OCI-LY7 (cell line): Measurements from ENCODE around the gene GIPC1.

Experiments
- CTCF ChIP-seq: fragments of 200-600 bp; sonication (generic); conservative IDR thresholded peaks from 2 replicates; pipeline ENCODE4 v1.5.1; 2014; ENCODE audit warnings: mild to moderate bottlenecking, antibody characterized with exemption, low read length, moderate library complexity, mixed read lengths
- EZH2phosphoT487 ChIP-seq: fragments of 200-600 bp; sonication (generic); IDR thresholded peaks from 2 replicates; pipeline ENCODE4 v1.6.1; 2018; ENCODE audit warnings: low read depth, borderline replicate concordance, mild to moderate bottlenecking, mixed run types, antibody characterized with exemption, low read length, moderate library complexity, mixed read lengths

GRCh38 chr19:14496834-14497227 lies 904 bp upstream of the GIPC1 start:
- TF ChIP-seq CTCF: no peak
- TF ChIP-seq EZH2phosphoT487: no peak
